ENCODE data around the gene VDR.
A peak's percentile ranks its signal among the peaks of the same experiment; 100 is the strongest.

Gene VDR

GRCh38 chr12:47860873-47861272 is 43.9 kb downstream of the VDR start:
- DNase-seq = no peak
- H3K27ac ChIP-seq = no peak overlapping the region
- H3K27me3 ChIP-seq = no peaks in the 10 kb centered on the region
- no peak for TF ChIP-seq CTCF (IDR thresholded peaks at IDR 0.05)
- H3K4me3 ChIP-seq = no peak overlapping the region
- intact Hi-C loops (cut with DNase I; ENCODE audit: low total_unique reads) = no loop called here
- peaks cover 0 to 30% (median 0%) of the 10 kb centered on the region in 3 donors for H3K36me3 ChIP-seq
- no peaks in the 10 kb centered on the region for H3K9me3 ChIP-seq
- H3K4me1 ChIP-seq = no peaks in the 10 kb centered on the region

GRCh38 chr12:47860279-47860841 is 44.4 kb downstream of the VDR start:
- Histone ChIP-seq H3K4me1 (no peaks in the 10 kb centered on the region), H3K9me3 (no peaks in the 10 kb centered on the region), H3K27me3 (no peaks in the 10 kb centered on the region), H3K4me3 (no peak overlapping the region), H3K36me3 (peaks cover 0 to 30% (median 0%) of the 10 kb centered on the region in 3 donors), H3K27ac (no peak overlapping the region)
- peak in 1 of 2 donors; percentile 11 for DNase-seq
- intact Hi-C loops (cut with DNase I; ENCODE audit: low total_unique reads) = no loop called here
- no peak for TF ChIP-seq CTCF (IDR thresholded peaks at IDR 0.05)

DNA sequence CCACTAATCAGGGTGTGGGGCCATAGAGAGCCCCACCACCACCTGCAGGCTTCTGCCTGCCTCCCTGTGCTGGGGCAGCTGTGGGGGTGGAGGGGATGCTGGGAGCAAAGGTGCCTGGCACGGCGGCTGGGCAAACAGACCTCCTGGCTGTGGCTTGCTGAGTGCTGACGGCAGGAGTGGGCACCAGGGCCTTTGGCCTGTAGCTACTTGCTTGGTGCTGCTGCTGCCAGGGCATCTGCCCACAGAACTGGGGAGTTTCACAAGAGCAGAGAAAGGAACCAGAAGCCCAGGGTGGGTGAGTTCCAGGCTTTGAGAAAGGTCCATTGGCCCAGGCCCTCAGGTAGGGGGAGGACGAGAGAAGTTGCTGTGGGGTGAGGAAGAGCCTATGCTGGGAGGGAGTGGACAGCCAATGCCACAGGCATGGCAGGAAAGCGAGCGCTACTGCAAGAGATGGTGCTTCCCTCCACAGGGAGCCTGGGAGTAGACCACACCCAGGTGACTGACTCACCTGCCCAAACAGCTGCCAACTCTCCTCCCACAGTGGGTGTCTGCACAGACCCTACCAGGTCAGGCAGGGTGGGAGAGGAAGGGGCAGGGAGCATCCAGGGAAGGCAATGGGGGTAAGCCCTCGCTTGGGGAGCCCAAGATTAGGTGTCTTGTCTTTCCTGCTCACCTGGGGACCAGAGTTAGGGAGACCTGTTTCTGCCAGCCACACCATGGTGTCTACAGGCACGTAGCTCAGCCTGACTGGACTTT is 46.1 kb downstream of the VDR start:
- H3K27me3 ChIP-seq = no peaks in the 10 kb centered on the region
- peak in 1 of 2 donors; percentile 51 for DNase-seq
- H3K4me1 ChIP-seq = no peaks in the 10 kb centered on the region
- no peaks in the 10 kb centered on the region for H3K9me3 ChIP-seq
- intact Hi-C loops (cut with DNase I; ENCODE audit: low total_unique reads) = no loop called here
- H3K27ac ChIP-seq = no peak overlapping the region
- TF ChIP-seq CTCF (IDR thresholded peaks at IDR 0.05) = no peak
- H3K36me3 ChIP-seq = peaks cover 0 to 30% (median 0%) of the 10 kb centered on the region in 3 donors
- no peak overlapping the region for H3K4me3 ChIP-seq

GRCh38 chr12:47856721-47857575 is 47.8 kb downstream of the VDR start:
- peak in 1 of 2 donors; percentile 44 for DNase-seq
- no peak for TF ChIP-seq CTCF (IDR thresholded peaks at IDR 0.05)
- Histone ChIP-seq H3K4me1 (peaks cover 0 to 9% (median 2%) of the 10 kb centered on the region in 4 donors), H3K4me3 (no peak overlapping the region), H3K27me3 (no peaks in the 10 kb centered on the region), H3K27ac (no peak overlapping the region), H3K36me3 (peaks cover 0 to 25% (median 0%) of the 10 kb centered on the region in 3 donors), H3K9me3 (no peaks in the 10 kb centered on the region)
- intact Hi-C loops (cut with DNase I; ENCODE audit: low total_unique reads) = no loop called here

GRCh38 chr12:47856094-47856493 is 48.7 kb downstream of the VDR start:
- Histone ChIP-seq H3K27me3 (no peaks in the 10 kb centered on the region), H3K9me3 (no peaks in the 10 kb centered on the region), H3K36me3 (peaks cover 0 to 24% (median 0%) of the 10 kb centered on the region in 3 donors), H3K4me3 (no peak overlapping the region), H3K27ac (no peak overlapping the region), H3K4me1 (peaks cover 0 to 11% (median 3%) of the 10 kb centered on the region in 4 donors)
- DNase-seq = no peak
- no peak for TF ChIP-seq CTCF (IDR thresholded peaks at IDR 0.05)
- intact Hi-C loops (cut with DNase I; ENCODE audit: low total_unique reads) = no loop called here
